Coronary artery (tissue), 2 donors: ENCODE measurements around the gene RNF166.

Source experiments
- DNase-seq: peaks from one replicate; pipeline ENCODE4 v3.0.0-alpha.2; 2017; ENCODE audit warnings: low spot score
- H3K27ac ChIP-seq, 2 donors: fragments of 200-600 bp; sonication (generic); one replicate each; pipeline ENCODE4 v1.5.1; 2016 to 2019
- H3K4me3 ChIP-seq: fragments of 200-600 bp; sonication (generic); 2 replicates; pipeline ENCODE4 v1.5.1; 2016; ENCODE audit warnings: mild to moderate bottlenecking, moderate library complexity
- CTCF ChIP-seq: fragments of 200-600 bp; sonication (generic); IDR thresholded peaks from one replicate; pipeline ENCODE4 v1.5.1; 2019; ENCODE audit warnings: antibody characterized with exemption

Gene RNF166

DNA sequence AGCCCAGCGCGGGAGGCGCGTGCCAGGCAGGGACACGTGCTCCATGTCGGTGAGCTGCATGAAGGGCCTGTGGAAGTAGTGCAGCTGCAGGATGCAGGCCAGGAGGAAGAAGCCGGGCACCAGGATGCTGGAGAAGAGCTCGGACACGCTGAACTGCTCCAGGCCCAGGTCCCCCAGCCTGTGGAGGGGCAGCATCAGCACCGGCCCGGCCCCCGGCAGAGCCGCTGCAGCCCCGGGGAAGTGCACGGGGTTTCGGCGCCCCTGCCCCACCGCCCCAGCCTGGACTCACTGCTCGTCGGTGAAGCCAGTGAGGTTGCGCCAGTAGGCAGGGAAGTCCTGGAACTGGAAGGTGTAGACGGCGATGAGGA, 28.1 kb upstream of the RNF166 start:
- TF ChIP-seq CTCF = no peak
- no peak for DNase-seq
- no peak overlapping the region for H3K4me3 ChIP-seq
- H3K27ac ChIP-seq = no peak overlapping the region

DNA sequence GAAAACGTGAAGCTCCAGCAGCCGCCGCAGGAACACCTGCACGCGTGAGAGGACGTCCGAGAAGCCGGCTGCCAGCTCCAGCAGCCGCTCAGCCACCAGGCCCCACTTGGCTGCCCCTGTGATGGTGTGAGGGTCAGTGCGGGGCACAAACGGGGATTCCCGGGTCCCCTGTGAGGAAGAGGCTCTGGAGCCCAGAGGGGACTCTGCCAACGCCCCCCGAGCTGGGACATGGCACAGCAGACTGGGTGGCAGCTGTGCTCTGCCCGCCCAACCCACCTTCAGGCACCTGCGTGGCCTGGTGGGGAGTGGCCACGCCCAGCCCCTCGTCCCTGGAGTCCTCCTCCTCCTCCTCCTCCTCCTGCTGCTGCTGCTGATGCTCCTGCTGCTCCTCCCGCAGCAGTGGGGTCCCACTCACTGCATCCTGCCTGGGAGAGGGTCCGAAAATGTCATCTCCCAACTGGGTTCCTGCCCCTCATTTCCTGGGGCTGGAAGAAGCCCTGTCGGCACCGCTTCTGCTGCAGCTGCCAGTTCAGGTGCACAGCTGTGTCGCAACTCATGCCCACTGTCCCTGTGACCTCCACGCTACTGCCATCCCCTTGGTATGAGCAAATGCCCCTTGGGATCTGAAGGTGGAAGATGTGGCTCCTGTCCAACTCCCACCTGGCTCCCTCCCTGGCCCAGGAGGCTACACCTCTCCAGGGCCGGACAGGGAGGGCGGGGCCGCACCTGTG, 27.6 kb upstream of the RNF166 start:
- Histone ChIP-seq H3K4me3 (no peak overlapping the region), H3K27ac (no peak overlapping the region)
- no peak for TF ChIP-seq CTCF
- DNase-seq = no peak

DNA sequence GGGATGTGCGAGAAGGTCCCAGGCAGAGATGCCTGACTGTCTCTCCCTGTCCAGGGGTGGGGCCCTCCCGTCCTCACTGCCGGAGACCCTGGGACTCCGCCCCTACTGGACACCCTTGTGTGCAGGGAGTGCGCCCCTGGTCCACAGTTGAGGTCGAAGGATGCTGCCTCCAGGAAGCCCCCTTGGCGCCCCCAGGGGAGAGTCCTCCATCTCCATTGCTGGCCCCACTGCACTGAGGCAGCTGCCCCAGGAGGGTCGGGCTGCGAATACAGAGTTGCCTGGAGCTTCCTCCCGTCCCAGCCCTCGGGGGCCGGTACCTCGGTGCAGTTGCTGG, 26.7 kb upstream of the RNF166 start:
- DNase-seq = no peak
- TF ChIP-seq CTCF = no peak
- H3K27ac ChIP-seq = no peak overlapping the region
- no peak overlapping the region for H3K4me3 ChIP-seq

GRCh38 chr16:88732172-88732960, 26.2 kb upstream of the RNF166 start:
- no peak for DNase-seq
- TF ChIP-seq CTCF = no peak
- H3K4me3 ChIP-seq = no peak overlapping the region
- no peak overlapping the region for H3K27ac ChIP-seq

DNA sequence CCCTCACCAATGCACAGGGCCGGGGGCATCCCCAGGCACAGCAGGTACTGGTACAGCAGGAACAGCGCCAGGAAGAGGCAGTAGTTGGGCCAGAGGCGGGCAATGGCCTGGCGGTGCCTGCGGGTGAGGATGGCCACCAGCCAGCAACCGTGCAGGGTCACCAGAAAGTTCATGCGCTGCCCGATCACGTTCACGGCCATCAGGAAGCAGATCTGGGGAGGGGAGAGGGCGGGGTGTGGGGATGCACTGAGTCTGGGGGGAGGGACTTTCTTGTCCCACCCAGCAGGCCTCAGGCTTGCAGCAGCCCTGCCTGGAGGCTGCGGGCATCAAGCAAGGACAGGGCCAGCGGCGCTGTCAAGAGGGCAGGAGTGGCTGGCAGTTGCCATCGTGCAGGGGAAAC, 25.5 kb upstream of the RNF166 start:
- no peak overlapping the region for H3K27ac ChIP-seq
- H3K4me3 ChIP-seq = no peak overlapping the region
- no peak for TF ChIP-seq CTCF
- DNase-seq = no peak

- no peak for TF ChIP-seq CTCF
- no peak for DNase-seq
- Histone ChIP-seq H3K4me3 (no peak overlapping the region), H3K27ac (no peak overlapping the region)
Measured at GRCh38 chr16:88730632-88731607, 24.7 kb upstream of the RNF166 start.
